GM10248 (cell line): ENCODE measurements around the gene ENKUR.

Experiments
- CTCF ChIA-PET: fragments of 300-600 bp; sonication (Branson Sonifier 250); formaldehyde crosslinking; extraction: SDS; loops from one replicate; lab custom pipeline; 2021; ENCODE audit warnings: antibody characterized with exemption; lab: Yijun Ruan, JAX
- POLR2A ChIA-PET: fragments of 350-650 bp; sonication (Branson Sonifier 250); formaldehyde crosslinking; extraction: SDS; loops from one replicate; lab custom pipeline; 2020; ENCODE audit warnings: antibody characterized with exemption; lab: Yijun Ruan, JAX
- DNase-seq: peaks from one replicate; pipeline ENCODE4 v3.0.0; 2012; ENCODE audit errors: extremely low spot score
- TF ChIP-seq, protein P1 (sequence below): IDR thresholded peaks from 2 replicates; pipeline ENCODE4 v1.5.1; 2012; ENCODE audit warnings: mild to moderate bottlenecking, low read depth; ENCODE audit errors: extremely low read depth, missing control alignments, control extremely low read depth

ENKUR gene

DNA sequence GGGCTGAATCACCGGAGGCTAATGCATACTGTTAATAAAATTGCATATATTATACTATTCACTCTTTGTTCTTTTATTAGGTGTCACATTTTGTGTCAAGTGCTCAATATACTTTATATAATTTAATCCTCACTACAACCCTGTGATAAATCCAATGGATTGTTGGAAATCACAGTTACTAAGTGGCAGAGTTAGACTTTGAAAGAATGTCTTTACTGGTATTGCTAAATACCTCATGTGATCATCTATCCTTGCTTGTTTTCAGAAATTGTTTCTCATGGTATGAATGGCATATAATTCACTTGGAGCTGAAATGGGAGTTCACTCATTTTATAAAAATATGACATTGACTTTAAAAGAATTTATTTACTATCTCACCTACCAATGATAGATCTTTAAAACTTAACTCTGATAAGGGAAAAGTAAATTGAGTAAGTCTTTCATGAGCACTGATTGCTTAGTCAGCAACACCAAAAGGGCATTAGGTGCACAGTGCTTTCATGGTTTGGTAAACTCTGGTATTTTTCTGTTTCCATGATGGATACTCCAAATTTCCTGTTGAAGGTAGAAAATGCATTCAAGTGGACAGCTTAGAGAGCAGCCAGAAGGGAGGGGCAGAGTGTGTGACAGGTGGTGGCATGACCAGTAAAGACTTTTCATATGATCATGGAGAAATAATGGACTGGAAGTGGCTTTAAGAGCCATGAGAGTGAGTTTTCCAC is 22.6 kb downstream of the ENKUR start:
- ChIA-PET CTCF (no interaction called here), POLR2A (no interaction called here)
- TF ChIP-seq, protein P1, sequence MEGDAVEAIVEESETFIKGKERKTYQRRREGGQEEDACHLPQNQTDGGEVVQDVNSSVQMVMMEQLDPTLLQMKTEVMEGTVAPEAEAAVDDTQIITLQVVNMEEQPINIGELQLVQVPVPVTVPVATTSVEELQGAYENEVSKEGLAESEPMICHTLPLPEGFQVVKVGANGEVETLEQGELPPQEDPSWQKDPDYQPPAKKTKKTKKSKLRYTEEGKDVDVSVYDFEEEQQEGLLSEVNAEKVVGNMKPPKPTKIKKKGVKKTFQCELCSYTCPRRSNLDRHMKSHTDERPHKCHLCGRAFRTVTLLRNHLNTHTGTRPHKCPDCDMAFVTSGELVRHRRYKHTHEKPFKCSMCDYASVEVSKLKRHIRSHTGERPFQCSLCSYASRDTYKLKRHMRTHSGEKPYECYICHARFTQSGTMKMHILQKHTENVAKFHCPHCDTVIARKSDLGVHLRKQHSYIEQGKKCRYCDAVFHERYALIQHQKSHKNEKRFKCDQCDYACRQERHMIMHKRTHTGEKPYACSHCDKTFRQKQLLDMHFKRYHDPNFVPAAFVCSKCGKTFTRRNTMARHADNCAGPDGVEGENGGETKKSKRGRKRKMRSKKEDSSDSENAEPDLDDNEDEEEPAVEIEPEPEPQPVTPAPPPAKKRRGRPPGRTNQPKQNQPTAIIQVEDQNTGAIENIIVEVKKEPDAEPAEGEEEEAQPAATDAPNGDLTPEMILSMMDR = no peak
- DNase-seq = no peak

DNA sequence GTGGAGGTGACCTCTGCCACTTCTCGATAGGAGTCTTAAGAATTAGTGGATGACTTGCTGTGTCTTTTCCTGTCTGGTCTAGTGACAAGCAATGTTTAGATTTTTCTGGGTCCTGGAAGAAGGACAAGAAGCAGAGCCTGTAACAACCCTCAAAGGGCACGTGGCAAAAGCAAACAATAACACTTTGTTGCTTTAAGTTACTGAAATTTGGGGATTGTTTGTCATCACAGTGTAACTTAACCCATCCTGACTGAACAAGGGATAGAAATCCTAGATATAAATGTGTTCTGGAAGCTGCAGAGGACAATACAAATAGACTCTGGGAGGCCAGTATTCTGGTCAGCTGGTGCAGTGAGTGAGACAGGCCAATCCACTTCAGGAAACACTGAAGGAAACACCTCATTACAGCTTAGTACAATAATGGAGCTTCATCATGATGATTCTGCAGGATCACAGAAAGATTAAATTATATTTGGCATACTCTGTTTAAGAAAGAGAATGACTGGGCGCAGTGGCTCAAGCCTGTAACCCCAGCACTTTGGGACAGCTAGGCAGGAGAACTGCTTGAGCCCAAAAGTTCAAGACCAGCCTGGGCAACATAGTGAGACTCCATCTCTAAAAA is 23.3 kb downstream of the ENKUR start:
- CTCF ChIA-PET = no interaction called here
- TF ChIP-seq, protein P1 = no peak
- POLR2A ChIA-PET = no interaction called here
- no peak for DNase-seq

DNA sequence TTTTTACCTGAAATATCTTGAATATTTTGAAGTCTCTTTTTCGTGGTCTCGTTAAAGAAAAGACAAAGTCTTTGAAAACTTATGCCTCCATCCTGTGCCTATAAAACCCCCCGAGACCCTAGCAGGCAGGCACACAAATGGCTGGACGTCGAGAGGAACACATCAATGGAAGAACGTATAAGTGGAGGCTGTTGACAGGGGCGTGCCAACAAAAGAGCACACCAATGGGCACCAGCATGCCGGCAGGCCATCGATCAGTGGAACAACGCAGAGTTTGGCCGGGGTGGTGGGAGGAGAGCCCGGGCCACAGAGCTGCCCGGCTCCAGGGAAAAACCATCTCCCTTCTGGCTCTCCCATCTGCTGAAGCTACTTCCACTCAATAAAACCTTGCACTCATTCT is 24.7 kb downstream of the ENKUR start:
- ChIA-PET CTCF (no interaction called here), POLR2A (no interaction called here)
- no peak for DNase-seq
- TF ChIP-seq, protein P1 = no peak

DNA sequence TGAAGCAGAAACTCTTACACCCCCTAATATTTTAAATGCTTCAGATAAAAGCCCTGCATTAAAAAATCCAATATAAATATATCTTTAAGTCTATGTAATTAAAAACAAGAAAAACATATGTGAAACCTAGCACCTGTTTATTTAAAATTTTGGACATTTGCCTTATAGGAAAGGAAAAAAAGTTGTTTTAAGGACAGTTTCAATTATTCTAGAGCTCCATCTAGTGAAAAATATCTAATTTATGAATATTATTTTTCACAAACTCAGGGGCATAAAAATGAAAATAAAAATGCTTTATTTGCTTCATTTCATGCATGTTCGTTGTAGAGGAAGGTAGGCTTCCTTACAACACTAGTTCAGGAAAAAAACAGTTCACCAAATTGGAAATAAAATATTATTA is 26.1 kb downstream of the ENKUR start:
- DNase-seq = no peak
- POLR2A ChIA-PET = no interaction called here
- CTCF ChIA-PET = interaction anchor here (1.0 to 2.1 kb wide), 4 partner anchors 9 to 372 kb away, joined by 3 to 5 read pairs (median 4); no protein-coding TSS in a partner anchor
- TF ChIP-seq, protein P1 = no peak

GRCh38 chr10:24988831-24989640 is 26.9 kb downstream of the ENKUR start:
- no peak for DNase-seq
- TF ChIP-seq, protein P1 = no peak
- ChIA-PET CTCF (interaction anchor here (1.0 to 2.1 kb wide), 2 partner anchors 8 to 15 kb away, joined by 3 to 4 read pairs; no protein-coding TSS in a partner anchor), POLR2A (no interaction called here)

DNA sequence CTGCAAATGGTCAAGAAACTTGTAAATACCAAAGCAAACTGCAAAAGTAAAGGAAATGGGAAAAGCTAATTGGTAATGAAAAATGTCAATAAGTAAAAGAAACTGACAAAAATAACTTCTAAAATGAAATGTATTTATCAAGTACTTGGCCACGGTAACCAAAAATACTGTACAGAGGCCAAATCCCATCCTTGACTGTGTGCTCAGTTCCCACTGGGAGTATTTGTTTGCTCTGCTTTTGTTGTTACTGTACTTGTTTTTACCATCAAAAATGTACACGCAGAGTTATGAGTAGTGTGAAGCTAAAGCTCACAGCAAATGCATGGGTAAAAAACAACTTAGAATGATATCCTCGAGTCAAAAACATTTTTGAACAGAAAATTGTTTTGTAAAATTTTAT is 31.1 kb downstream of the ENKUR start:
- CTCF ChIA-PET = no interaction called here
- TF ChIP-seq, protein P1 = no peak
- no peak for DNase-seq
- POLR2A ChIA-PET = no interaction called here
